Cardiac muscle cell (in vitro differentiated cells and primary cell): ENCODE data around the gene ZFAND6. TPM values are rescaled to one million over a fixed set of nuclear protein-coding genes. Genes with fewer than 3 reads are reported as not detected.

Experiments used
- DNase-seq, 2 donors: peaks; one replicate each; pipeline versions ENCODE4 v3.0.0 to v3.0.0-alpha.2; 2010 to 2017; ENCODE audit warnings: low read depth in 1 of 2, low spot score in 1 of 2
- H3K27ac ChIP-seq: fragments of 200-600 bp; sonication (generic); 2 replicates; pipeline ENCODE4 v1.5.1; 2016
- H3K27me3 ChIP-seq: fragments of 200-600 bp; sonication (generic); 2 replicates; pipeline ENCODE4 v1.6.0; 2016; ENCODE audit warnings: control low read depth
- H3K36me3 ChIP-seq: fragments of 200-600 bp; sonication (generic); 2 replicates; pipeline ENCODE4 v1.5.1; 2016; ENCODE audit warnings: control low read depth
- H3K4me1 ChIP-seq: fragments of 200-600 bp; sonication (generic); 2 replicates; pipeline ENCODE4 v1.8.1; 2017; ENCODE audit warnings: low read depth, mild to moderate bottlenecking, mixed run types
- H3K4me3 ChIP-seq: fragments of 200-600 bp; sonication (generic); 2 replicates; pipeline ENCODE4 v1.5.1; 2016; ENCODE audit warnings: mild to moderate bottlenecking
- H3K9me3 ChIP-seq: fragments of 200-600 bp; sonication (generic); 2 replicates; pipeline ENCODE4 v1.5.1; 2017; ENCODE audit warnings: low read depth, mild to moderate bottlenecking, control low read depth
- CTCF ChIP-seq: IDR thresholded peaks from 2 replicates; pipeline ENCODE4 v1.5.1; 2012; ENCODE audit warnings: low read depth, mild to moderate bottlenecking, low read length
- polyA plus RNA-seq: library from polyadenylated mRNA; unstranded; fragments of >200 nt; fragmentation: Nextera tagmentation; extraction: Ambion mirVana; gene quantifications from 2 replicates; pipeline ENCODE4 v1.2.1, GENCODE V29; 2016
- total RNA-seq: library from RNA; depleted of rRNA; stranded (reverse); fragments of >200 nt; gene quantifications from 2 replicates; pipeline ENCODE4 v1.2.3, GENCODE V29; 2016

ZFAND6 gene
- total and polyA plus RNA-seq, 2 experiments from 2014 or later, result 195 to 253 TPM

DNA sequence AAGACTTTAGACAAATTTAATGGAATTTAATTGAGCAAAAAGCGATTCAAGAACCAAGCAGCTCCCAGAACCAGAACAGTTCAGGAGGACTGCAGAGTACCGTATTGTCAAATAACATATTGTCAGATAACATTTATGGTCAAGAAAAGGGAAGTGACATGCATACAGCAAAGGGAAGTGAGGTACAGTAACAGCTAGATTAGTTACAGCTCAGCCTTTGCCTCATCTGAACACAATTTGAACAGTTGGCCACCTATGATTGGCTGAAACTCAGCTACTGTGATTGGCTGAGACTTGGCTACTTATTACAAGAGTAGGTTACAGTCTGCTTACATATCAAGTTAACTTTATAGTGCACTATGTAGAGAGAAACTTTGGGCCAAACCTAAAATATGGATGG, 21.9 kb downstream of the ZFAND6 start:
- Histone ChIP-seq H3K36me3 (no peaks in the 10 kb centered on the region), H3K27me3 (no peaks in the 10 kb centered on the region), H3K27ac (no peak overlapping the region), H3K9me3 (no peaks in the 10 kb centered on the region), H3K4me1 (peaks cover 7% of the 10 kb centered on the region), H3K4me3 (no peak overlapping the region)
- no peak for TF ChIP-seq CTCF
- DNase-seq, result no peak

DNA sequence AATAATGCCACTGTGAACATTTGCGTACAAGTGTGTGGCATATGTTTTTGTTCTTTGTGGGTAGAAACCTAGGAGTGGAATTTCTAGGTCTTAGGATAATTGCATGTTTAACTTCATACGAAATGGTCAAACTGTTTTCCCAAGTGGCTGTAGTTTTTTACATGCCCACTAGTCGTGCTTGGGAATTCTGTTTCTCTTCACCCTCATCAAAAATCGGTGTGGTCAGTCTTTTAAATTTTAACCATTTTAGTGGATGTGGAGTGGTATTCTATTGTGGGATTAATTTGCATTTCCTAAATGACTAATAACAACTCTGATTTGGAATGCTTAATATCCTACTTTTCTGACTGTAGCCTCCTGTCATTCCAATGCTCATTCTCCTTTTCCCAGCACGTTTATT, 27.6 kb downstream of the ZFAND6 start:
- peaks cover 6% of the 10 kb centered on the region for H3K4me1 ChIP-seq
- TF ChIP-seq CTCF, result peak; percentile 9
- no peak overlapping the region for H3K4me3 ChIP-seq
- H3K9me3 ChIP-seq, result no peaks in the 10 kb centered on the region
- H3K27me3 ChIP-seq, result no peaks in the 10 kb centered on the region
- no peak for DNase-seq
- no peaks in the 10 kb centered on the region for H3K36me3 ChIP-seq
- peak overlapping the region; percentile 0 for H3K27ac ChIP-seq

DNA sequence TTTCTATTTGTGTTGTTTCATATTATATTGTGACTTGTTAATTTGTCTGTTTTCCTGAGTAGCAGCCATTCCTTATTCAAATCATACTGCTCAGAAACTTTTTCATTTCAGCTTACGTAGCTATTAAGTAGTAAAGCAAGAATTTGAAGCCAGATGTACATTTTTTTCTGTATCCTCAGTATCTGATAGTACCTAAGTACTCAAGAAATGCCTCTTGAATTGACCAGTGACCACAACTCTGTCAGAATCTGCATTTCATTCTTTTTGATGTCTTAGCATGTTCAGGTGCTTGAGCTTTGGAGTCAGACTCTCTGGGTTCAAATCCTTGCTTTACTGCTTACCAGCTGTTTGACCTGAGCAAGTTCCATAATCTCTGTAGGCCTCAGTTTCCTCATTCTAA, 30.6 kb downstream of the ZFAND6 start:
- no peak overlapping the region for H3K4me3 ChIP-seq
- peaks cover 16% of the 10 kb centered on the region for H3K4me1 ChIP-seq
- no peaks in the 10 kb centered on the region for H3K36me3 ChIP-seq
- H3K27me3 ChIP-seq, result no peaks in the 10 kb centered on the region
- H3K9me3 ChIP-seq, result no peaks in the 10 kb centered on the region
- DNase-seq, result no peak
- no peak for TF ChIP-seq CTCF
- H3K27ac ChIP-seq, result no peak overlapping the region

- peak; percentile 38 for TF ChIP-seq CTCF
- Histone ChIP-seq H3K9me3 (no peaks in the 10 kb centered on the region), H3K4me1 (peaks cover 26% of the 10 kb centered on the region), H3K27ac (no peak overlapping the region), H3K27me3 (no peaks in the 10 kb centered on the region), H3K36me3 (no peaks in the 10 kb centered on the region), H3K4me3 (no peak overlapping the region)
- DNase-seq, result no peak
These were observed 31.5 kb downstream of the ZFAND6 start for GRCh38 chr15:80090879-80091503.

- DNase-seq, result peak; percentile 30 to 46
- Histone ChIP-seq H3K27me3 (no peaks in the 10 kb centered on the region), H3K9me3 (no peaks in the 10 kb centered on the region), H3K4me3 (no peak overlapping the region), H3K36me3 (no peaks in the 10 kb centered on the region), H3K27ac (no peak overlapping the region), H3K4me1 (peaks cover 45% of the 10 kb centered on the region)
- TF ChIP-seq CTCF, result no peak
These were observed 34.5 kb downstream of the ZFAND6 start for GRCh38 chr15:80093854-80094418.
